ENCODE measurements around the gene SERPINA1.

Gene SERPINA1

DNA sequence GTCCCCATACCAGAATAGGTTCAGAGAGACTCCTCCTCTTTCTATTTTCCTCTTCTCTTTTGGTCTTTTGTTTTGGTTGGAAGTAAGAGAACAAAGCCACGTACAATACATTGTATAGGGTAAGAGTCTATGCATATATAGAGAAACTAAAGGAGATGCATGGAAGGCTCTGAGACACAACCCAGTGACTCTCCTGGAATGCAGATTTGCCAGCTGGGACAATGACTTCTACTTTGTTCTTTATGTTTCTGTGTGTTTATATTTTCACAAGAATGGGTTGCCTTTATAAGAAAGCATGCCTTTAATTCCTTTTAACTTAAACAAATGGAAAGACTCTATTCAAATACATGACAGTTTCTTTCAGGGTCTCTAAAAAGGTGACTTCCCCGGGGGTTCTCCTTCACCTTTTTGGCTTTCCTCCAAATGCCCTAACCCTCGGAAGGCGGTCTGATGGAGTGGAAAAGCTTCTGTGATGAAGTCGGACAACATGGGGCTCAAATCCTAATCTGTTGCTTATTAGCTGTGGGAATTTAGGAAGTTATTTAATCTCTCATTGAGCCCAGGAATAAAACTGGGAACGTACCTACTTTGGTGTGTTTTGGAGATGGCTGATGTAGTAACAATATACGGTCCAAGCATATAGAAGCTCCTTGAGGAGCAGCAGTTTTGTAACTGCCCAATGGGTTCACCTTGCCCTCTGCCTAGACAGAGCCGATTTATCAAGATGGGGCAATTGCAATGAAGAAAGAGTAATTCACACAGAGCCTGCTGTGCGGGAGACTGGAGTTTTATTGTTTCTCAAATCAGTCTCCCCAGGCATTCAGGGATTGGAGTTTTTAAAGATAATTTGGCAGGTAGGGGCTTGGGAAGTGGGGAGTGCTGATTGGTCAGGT lies 9.1 kb upstream of the SERPINA1 start:
- DNase-seq, result no peak

DNA sequence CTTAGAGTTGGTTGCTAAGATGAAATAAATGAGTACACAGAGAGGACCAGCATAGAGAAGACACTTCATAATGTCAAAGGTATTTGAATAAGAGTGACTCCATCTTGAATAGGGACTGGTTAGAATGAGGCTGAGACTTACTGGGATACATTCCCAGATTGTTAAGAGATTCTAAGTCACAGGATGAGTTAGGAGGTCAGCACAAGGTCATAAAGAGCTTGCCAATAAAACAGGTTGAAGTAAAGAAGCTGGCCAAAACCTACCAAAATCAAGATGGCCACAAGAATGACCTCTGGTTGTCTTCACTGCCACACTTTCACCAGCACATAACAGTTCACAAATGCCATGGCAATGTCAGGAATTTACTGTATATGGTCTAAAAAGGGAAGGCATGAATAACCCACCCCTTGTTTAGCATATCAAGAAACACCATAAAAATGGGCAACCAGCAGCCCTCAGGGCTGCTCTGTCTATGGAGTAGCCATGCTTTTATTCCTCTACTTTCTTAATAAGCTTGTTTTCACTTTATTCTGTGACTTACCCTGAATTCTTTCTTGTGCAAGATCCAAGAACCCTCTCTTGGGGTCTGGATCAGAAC lies 8.3 kb upstream of the SERPINA1 start:
- DNase-seq, result no peak

DNA sequence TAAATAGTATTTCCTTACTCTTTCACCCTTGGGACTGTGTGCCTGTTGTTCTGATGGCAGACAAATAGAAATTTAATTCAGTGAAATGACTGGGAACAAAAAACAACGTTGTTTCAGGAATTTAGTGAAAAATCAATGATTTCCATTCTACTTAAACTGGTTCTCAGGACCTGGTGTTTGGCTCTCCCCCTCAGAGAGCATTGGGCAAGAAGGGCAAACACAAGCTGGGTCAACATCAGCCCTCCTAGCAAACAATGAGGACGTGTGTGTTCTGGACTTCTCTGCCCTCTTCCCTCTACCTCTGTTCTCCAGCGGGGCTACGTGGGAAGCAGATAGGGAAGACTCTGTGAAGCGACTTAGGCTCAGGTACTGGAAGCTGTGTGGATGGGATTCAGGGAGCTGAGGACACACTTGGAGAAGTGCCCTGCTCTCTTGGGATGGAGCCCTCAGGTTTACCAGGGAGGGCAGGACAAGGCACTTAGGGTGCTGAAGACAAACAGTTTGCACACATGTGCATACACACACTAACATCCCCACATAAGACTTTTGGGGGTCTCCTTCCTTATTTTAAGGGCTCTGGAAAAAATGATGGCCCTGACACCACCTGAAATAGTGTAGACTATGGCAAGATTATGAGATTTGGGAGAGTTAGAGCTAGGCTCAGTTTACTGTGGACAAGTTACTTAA lies 7.6 kb upstream of the SERPINA1 start:
- DNase-seq, result no peak

DNA sequence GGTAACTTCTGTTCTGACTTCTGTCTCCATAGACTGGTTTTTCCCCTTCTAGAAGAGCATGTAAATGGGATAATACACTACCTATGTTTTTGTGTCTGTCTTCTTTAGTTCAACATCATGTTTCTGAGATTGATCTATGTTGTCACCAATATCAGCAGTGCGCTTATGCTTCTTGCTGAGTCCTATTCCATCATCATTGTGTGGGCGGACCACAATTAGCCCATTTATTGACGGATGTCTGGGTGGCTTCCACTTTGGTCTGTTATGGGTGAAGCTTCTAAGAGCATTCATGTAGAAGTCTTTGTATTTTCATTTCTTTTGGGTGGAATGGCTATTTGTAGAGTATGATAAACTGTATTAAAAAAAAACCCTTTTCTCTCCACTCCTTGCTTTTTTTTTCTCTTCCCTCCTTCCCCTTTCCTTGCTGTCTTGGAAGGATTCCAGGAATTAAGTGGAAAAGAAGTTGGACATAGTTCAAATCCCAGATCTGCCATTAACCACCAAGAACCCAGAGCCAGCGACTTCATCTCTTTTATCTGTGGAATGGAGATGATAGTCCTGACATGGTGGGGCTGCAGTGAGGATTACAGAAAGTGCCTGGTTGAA lies 7.0 kb upstream of the SERPINA1 start:
- no peak for DNase-seq

DNA sequence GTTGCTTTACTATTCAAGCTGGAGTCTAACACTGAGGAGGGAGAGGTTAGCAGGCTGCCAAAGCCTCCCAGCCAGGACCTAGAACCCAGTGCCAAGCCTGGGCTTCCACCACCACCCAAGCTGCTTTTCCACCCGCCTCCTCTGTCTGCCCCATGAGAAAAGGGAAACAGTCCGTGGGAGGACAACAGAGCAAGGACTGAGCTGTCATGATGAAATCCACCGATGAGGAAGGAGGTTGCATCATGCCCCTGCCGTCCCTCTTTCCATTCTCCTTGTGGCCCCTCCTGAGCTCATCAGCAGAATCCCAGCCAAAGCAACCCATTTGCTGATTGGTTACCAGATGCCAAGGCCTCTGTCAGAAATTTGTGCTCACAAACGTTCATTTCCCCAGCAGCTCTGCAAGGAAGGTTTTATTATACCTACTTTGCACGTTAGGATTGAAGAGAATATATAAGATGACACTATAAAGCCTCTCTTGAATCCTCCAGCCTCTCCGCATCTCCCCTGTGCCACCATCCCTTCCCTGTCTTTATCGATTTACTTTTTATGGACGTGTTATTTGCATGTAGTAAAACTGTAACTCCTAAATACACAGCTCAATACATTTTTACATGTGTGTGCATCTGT lies 6.3 kb upstream of the SERPINA1 start:
- DNase-seq, result no peak

DNA sequence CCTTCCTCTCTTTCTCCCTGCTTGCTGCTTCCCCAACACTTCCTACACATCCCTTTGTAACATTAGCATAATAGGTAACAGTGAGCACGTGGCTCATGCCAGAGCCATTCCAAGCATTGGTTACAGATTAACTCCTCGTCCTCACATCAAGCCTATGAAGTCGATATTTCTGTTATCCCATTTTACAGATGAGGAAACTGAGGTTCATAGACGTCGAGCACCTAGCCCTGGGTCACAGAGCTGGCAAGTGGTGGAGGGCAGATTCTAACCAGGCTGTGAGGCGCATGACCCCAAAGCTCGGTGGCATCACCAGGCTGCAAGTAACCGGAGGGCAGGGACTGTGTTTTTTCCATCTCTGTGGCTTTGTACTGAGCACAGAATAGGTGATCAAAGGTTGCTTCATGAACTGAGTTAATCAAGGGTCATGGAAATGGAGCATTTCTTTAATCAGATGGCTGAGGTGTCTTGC lies 5.7 kb upstream of the SERPINA1 start:
- DNase-seq, result no peak

DNA sequence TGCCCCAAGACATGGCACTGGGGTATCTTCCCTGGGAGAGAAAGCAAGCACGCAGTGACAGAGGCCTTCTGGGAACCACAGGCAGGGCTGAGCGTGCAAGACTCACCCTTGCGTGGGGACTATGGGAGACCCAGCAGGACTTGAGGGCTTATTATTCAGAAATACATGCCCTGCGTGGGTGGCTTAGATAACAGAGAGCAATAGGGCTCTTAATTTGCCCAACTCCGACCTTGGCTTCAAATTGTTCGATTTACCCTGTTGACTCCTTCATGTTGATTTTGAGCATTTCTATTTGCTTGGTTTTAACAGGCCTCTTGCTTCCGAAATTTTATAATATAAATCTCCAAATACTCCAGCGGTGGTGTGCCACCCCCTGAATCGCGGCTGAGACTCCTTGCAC lies 5.1 kb upstream of the SERPINA1 start:
- DNase-seq, result no peak

DNA sequence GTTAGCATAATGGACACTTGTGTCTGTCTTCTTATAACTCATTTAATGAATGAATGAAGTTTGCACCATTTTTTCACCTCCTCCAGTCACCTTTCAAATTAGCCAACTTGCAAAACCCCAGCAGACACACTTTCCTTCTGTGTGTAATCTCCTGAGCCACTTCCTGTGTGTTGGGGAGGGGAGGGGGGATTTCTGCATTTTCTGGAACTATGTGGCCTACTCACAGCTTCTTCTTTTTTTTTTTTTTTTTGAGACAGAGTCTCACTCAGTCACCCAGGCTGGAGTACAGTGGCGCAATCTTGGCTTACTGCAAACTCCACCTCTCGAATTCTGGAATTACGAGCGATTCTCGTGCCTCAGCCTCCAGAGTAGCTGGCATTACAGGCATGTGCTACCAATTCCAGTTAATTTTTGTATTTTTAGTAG lies 4.1 kb upstream of the SERPINA1 start:
- DNase-seq, result no peak

DNA sequence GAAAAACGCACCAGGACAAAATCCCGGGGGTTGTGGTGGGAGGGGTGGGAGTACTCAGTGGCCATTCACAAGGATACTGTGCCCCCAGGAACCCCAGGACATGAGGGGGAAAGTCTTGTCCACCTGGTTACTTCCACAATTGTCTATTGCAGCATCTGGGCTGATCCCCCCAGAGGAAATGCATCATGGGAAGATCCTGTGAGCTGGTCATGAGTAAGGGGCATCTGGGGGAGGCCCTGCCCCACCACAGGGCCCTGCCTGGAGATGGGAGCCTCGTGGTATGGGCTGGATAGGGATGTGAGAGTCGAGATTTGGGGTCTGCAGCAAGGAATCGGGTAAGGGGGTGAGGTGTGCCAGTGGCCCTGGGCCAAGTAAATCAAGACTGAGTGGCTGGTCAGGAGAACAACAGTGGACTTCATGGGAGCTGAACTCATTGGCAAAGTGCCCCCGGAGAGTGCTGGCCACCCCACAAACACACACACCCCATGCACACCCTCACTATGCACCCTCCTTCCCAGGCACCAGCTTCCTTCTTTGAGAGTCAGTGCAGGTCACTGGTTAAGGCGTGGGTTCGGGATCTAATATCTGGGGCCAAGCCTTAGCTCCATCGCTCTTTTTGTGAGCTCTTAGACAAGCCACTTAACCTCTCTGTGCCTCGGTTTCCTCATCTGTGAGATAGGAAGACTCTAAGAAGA lies 3.0 kb upstream of the SERPINA1 start:
- no peak for DNase-seq

DNA sequence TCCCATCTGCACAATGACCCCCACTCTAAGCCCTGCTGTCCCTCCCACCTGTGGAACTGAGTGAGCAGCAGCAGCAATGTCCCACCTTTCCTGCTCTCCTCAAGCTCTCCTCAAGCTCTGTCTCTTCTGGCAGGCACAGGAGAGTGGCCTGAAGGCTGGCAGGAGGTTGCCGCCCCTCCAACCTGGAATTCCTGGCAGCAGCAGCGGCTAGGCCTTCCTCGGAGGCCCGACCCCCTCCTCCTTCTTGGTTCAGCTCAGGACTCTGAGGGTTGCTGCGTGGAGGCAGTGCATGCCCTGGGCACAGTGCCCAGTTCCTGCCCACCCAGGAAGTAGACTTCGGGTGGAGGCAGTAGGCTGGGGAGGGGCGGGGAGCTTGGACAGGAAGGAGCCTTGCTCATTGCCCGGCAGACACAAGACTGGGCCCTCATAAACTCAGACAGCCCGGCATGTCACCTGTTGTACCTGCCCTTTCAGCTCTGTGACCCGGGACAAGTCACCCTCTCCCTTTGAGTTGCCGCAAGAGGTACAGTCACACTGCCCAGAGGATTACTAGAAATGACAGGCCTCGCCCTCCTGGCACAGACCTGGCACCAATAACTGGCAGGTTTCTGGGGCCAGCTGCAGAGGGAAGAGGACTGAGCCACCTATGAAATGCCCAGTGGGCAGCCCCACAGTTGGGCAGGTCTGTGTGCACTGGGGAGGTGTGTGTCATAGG lies 2.1 kb upstream of the SERPINA1 start:
- DNase-seq, result no peak

DNA sequence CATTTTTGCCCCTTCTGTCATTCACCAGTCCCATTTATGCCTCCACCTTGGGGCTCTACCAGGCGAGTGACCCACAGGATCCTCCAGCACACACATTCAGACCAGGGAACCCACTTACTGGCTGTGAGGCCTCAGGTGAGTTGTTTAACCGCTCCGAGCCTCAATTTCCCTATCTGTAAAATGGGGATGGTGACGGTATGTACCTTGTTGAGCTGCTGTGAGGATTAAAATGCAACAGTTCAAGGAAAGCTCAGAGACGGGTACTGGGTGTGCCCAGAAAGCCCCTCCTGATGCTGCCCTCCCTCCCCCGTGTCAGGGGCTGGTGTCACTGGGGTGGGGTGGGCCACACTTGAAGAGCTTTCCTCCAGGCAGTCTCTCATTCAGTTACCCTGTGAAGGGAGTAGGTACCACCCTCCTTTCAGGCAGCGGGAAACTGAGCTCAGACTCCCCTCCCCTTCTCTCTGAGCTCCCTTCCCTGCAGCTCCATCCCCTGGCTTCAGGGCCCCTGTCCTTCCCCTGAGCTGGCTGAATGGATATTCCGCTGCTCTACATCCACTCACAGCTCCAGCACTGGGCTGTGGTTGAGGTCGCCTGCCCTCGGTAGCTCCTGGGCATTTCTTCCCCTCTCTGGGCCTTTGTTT lies 1.4 kb upstream of the SERPINA1 start:
- DNase-seq, result no peak

DNA sequence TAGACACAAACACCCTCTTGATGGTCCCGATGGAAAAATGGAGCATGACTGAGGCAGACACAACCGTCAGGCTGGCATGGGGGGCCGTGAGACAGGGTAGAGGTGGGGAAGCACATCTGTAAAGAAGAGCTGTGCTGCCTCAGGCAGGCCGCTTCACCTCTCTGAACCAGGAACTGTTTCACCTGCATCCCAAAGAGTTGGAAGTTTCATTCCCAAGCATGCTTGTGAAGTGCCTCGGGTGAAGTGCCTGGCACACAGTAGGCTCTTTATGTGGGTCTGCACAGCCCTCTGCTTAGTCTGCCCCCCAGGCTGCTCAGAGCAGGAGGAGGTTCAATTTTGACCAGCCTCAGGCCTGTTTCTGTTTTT lies 685 bp upstream of the SERPINA1 start:
- DNase-seq, result no peak

DNA sequence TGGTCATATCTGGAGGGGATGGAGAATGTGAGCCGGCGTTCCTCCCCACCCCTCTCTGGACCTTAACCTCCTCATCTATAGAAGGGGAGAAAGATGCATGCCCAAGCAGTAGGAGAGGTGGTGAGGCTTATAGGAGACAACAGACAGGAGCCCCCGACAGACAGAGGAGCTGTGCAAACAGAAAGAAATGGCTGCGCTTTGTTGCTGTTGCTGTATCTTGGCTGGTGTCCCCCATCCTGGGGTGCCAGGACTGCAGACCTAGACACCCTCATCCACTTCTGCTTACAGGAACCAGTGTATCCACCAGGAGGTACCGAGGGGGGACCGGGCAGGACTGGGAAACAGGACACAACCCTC lies 397 bp downstream of the SERPINA1 start:
- no peak for DNase-seq

DNA sequence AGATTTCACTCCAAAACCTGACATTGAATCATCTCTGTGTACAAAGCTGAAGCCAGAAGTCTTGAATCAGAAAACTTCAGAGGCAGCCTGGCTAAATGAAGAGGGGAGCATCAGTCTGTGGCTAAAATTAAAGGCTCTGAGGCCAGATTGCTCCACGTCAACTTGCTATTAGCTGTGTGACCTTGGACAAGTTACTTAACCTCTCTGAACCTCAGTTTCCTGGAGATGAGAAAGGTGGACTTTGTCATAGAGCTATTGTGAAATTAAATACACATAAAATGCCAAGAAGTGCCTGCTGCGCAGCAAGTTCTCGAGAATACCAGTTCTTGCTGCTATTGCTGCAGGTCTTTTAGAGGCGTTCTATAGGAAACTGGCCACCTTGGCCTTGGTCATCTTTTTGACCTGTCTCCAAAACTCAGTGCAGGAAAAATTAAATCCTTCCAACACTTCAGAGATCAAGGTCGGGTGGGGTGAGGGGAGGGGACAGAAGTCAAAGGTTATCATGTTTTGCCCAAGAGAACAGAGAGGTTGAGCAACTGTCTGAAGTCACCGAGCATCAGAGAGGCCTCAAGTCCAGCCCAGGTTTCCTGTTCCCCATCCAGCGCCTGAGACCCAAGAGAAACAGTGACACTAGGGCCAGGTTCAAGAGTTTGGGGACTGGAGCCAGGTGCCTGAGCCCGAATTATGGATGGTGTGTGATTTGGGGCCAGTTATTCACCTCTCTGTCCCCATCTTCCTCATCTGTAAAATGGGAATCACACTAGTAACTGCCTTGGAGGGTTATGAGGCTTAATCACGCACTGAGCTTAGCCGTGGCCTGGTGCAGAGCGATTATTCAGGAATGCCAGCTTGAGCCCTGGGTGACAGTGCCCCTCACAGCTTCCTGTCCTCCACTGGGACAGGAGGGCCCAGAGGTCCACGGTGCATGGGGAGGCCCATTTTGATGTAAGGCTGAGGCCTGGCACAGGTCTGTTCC lies 1.1 kb downstream of the SERPINA1 start:
- DNase-seq, result no peak

DNA sequence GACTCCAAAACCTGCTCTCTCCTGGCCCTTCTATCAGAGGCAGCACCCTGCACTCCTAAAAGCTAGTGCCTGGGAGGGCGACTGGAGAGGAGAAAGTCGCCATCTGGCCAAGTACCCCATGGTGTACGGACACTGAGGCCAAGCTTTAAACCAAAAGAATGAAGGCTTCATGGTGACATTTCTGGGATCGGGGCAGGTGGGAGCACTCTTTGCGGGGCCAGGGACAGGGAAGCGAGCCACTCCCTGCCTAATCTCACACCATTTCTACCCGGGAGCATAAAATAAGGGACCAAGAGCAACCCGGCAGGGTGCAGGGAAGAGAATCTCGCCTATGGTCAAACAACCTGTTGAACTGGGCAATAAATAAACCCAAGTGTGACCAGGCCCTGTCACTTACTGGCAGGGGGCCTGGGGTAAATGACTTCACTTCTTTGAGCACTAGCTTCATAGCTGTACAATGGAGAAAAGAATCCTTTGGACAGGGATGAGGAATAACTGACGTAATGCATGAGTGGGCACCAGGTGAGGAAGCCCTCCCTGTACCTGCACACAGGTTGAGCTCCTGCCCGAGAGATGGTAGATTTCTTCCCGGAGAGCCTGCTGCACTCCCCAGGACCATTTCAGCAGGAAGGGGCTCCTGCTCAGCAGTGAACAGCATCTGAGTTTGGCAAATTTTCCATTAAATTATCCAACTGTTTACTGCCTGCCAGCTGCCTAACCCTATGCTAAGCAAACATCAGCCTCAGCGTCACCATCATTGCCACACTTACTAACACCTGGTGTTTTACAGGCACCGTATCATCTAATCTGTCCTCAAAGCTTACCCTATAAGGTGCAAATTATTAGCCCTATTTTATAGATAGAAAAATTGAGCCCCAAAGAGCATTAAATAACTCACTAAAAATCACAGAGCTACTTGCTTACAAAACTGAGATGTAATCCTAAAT lies 2.0 kb downstream of the SERPINA1 start:
- DNase-seq, result no peak

DNA sequence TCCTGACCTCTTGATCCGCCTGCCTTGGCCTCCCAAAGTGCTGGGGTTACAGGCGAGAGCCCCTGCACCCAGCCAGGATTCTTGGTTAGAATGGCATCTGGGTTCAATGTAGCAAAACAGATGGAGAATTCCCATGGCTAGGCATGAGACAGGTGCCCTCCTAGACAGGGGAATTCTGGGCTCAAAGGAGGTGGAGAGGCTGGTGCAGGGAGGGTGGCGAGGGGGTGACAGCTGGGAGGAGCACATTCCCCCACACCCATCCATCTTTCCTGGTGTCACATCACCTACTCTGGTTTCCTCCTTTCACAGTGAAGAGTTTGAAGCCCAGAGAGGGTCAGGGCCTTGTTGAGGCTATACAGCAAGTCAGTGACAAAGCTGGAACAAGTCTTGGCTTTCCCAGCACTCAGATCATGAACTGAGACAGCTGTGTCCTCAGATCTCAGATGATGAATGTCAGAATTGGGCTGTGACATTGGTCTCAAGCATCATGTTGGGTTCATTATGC lies 2.8 kb downstream of the SERPINA1 start:
- no peak for DNase-seq

DNA sequence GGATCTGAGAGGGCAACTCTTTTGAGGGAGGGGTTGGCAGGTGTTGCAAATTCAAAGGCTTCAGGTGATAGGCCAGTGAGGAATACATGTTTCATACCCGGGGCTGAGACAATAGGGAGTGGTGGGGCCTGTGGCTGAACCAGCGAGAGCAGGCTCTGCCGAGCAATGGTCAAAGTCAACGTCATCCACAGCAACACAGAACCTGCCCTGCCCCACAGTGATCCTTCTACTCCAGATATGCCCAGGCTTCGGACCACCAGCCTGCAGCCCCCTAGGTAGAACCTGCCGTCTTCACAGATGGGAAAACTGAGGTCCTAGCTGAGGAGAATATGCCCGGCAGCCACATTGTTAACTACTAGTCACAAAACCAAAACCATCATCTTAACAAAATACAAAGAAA lies 4.1 kb downstream of the SERPINA1 start:
- no peak for DNase-seq

DNA sequence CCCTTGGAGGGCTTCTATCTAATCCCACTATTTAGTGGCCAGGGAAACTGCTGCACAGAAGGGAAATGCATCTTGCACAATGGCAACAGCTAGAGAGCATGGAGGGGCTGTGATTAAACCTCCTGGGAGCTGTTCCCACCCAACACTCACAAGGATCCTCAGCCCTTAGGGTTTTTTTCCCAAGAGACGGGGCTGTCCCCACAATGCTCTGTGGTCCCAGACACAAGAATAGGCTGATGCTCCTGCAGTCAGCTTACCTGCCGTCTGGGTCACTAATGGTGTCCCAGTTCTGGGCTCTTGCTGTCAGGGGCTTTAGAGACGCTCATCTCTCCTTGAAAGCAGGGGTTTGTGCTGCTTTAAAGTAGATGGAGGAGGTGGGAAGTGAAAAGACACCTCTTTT lies 4.6 kb downstream of the SERPINA1 start:
- no peak for DNase-seq
